Kidney epithelial cell (primary cell): ENCODE data around the gene RAVER1. TPM values are rescaled to one million over a fixed set of nuclear protein-coding genes. Genes with fewer than 3 reads are reported as not detected.
"Not testable (repeated sequence)": the region's sequence is repeated elsewhere in the genome, so short reads cannot be mapped to it uniquely, and the experiment has no call there.

Experiments used
- DNase-seq: peaks from one replicate; pipeline ENCODE4 v3.0.0-alpha.2; 2010; ENCODE audit warnings: low read depth
- H3K27me3 ChIP-seq: 2 replicates; pipeline ENCODE4 v1.6.0; 2011; ENCODE audit warnings: low read length; ENCODE audit not compliant: control insufficient read depth, insufficient read depth
- H3K36me3 ChIP-seq: 2 replicates; pipeline ENCODE4 v1.5.1; 2011; ENCODE audit warnings: low read length; ENCODE audit not compliant: control insufficient read depth, insufficient read depth
- H3K4me3 ChIP-seq: 2 replicates; pipeline ENCODE4 v1.5.1; 2011; ENCODE audit warnings: low read depth, mild to moderate bottlenecking, control low read depth, low read length
- total RNA-seq: library from RNA; depleted of rRNA; stranded (reverse); fragments of >200 nt; gene quantifications from 2 replicates; pipeline ENCODE4 v1.2.3, GENCODE V29; 2015
- TF ChIP-seq, protein P1 (sequence below): IDR thresholded peaks from 2 replicates; pipeline ENCODE4 v1.5.1; 2011; ENCODE audit warnings: mild to moderate bottlenecking, moderate library complexity, low read length, control low read depth, inconsistent platforms; ENCODE audit not compliant: insufficient read depth, poor library complexity, severe bottlenecking

RAVER1 gene
- total RNA-seq, 1 donor from 2014 or later: 32.9 TPM

DNA sequence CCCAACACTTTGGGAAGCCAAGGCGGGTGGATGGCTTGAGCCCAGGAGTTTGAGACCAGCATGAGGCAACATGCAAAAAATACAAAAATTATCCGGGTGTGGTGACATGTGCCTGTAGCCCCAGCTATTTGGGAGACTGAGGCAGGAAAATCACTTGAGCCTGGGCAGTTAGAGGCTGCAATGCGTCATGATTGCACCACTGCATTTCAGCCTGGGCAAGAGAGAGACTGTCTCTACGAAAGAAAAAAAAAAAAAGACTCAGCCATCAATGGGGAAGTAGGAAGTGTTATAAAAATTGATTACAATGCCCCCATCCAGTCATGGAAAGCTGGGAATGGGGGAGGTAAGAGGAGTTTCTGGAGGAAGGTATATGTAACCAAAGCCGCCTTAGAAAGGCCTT is 41.6 kb upstream of the RAVER1 start:
- Histone ChIP-seq H3K27me3 (no peaks in the 10 kb centered on the region), H3K36me3 (no peaks in the 10 kb centered on the region), H3K4me3 (no peak overlapping the region)
- DNase-seq: no peak
- TF ChIP-seq, protein P1, sequence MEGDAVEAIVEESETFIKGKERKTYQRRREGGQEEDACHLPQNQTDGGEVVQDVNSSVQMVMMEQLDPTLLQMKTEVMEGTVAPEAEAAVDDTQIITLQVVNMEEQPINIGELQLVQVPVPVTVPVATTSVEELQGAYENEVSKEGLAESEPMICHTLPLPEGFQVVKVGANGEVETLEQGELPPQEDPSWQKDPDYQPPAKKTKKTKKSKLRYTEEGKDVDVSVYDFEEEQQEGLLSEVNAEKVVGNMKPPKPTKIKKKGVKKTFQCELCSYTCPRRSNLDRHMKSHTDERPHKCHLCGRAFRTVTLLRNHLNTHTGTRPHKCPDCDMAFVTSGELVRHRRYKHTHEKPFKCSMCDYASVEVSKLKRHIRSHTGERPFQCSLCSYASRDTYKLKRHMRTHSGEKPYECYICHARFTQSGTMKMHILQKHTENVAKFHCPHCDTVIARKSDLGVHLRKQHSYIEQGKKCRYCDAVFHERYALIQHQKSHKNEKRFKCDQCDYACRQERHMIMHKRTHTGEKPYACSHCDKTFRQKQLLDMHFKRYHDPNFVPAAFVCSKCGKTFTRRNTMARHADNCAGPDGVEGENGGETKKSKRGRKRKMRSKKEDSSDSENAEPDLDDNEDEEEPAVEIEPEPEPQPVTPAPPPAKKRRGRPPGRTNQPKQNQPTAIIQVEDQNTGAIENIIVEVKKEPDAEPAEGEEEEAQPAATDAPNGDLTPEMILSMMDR: no peak

DNA sequence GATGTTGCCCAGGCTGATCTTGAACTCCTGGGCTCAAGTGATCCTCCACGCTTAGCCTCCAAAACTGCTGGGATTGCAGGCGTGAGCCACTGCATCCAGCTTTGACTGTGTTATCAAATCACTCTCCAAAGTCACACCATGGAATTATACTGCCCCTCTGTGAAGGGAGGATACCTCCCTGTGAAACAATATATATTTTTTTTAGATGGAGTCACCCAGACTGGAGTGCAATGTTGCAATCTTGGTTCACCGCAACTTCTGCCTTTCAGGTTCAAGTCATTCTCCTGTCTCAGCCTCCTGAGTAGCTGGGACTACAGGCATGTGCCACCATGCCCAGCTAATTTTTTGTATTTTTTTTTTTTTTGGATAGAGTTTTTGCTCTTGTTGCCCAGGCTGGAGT is 39.4 kb upstream of the RAVER1 start:
- Histone ChIP-seq H3K4me3 (no peak overlapping the region), H3K27me3 (no peaks in the 10 kb centered on the region), H3K36me3 (no peaks in the 10 kb centered on the region)
- DNase-seq: no peak
- TF ChIP-seq, protein P1: no peak

DNA sequence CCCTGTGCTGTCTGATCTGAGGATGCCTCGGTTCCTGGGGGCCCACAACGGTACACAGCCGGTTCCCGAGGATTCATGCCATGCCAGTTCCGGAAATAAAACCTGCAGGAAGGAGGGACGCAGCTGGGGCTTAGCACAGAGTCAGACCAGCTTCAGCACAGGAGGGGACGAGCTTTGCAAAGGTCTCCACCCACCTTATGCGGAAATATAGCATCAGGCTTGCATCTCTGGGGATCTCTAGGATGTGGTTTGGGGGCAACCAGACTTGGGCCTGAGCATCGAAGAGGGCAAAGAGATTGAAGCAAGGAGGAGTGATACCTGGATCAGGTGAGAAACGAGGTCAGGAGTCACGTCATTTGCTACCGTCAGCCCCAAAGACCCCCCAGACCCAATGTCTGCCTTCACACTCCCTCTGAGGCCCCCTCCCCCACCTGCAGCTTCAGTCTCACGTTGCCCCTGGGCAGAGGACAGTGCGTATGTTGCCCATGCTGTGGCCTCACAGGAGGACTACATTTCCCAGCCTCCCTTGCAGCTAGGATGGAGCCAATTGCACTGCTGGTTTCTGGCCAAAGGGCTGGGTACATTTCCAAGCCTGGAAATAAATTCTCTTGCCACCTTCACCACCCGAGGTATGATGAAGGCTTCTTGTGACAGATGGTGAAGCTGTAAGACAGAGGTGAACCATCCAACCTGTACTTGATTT is 34.9 kb upstream of the RAVER1 start:
- H3K27me3 ChIP-seq: no peaks in the 10 kb centered on the region
- H3K36me3 ChIP-seq: no peaks in the 10 kb centered on the region
- H3K4me3 ChIP-seq: no peak overlapping the region
- no peak for DNase-seq
- TF ChIP-seq, protein P1: no peak

DNA sequence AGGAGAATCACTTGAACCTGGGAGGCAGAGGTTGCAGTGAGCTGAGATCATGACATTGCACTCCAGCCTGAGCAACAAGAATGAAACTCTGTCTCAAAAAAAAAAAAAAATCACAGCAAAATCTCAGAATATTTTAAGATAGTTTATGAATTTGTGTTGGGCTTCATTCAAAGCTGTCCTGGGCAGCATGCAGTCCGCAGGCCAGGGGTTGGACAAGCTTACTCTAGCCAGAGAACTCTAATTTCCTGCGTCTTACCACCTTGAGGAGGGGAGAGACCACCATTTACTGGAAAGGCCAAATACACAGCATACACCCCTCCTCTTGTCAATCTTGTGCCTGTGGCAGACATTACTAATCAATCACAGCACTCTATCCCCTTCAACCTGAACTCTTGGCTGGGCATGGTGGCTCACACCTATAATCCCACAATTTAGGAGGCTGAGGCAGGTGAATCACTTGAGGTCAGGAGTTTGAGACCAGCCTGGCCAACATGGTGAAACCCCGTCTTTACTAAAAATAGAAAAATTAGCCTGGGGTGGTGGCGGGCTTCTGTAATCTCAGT is 33.7 kb upstream of the RAVER1 start:
- DNase-seq, H3K4me3 ChIP-seq, H3K36me3 ChIP-seq, H3K27me3 ChIP-seq: not testable (repeated sequence)

DNA sequence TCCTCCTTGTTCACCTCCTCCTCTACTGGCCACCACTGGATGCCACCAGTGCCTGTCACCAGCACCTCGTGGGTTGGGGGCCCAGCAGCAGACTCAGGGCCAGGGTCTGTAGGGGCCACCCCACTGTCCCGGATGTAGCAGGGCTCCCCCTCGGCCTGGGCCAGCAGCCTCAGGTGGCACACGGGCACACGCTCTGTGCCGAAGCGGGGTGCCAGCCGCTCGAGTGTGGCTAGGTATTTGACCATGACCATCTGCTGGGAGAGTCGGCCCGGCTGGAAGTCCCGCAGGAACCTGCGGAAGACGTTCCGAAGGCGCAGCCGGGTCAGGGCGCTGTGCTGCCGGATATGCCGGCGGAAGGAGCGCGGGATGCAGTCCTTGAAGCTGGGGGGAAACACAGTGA is 32.2 kb upstream of the RAVER1 start:
- H3K36me3 ChIP-seq: no peaks in the 10 kb centered on the region
- H3K27me3 ChIP-seq: no peaks in the 10 kb centered on the region
- TF ChIP-seq, protein P1: no peak
- no peak overlapping the region for H3K4me3 ChIP-seq
- DNase-seq: no peak

DNA sequence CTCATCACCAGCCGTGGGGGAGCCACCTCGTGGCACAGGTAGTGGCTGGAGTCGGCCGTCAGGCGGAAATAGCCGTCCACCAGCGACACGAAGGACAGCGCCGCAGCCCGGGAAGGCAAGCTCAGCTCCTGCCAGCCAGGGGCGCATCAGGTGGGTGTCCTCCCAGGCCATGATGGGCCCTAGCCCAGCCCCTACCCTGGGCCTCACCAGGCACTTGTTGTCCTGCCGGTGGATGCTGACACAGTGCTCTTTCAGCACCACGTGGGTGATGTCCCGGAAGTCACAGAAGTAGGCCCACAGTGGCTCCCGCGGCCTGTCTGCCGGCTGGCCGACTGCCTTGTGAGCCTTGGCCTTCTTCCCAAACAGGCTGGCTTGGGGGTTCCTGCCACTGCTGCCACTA is 31.3 kb upstream of the RAVER1 start:
- TF ChIP-seq, protein P1: no peak
- no peaks in the 10 kb centered on the region for H3K27me3 ChIP-seq
- no peak for DNase-seq

More for the DNA sequence above, 31.3 kb upstream of the RAVER1 start:
- no peaks in the 10 kb centered on the region for H3K36me3 ChIP-seq
- H3K4me3 ChIP-seq: no peak overlapping the region
